Medulla oblongata (tissue), 1 donor: Measurements from ENCODE around the gene SDR9C7.
"Not testable (repeated sequence)": the region's sequence is repeated elsewhere in the genome, so short reads cannot be mapped to it uniquely, and the experiment has no call there.

Source experiments
- DNase-seq: peaks from one replicate; pipeline ENCODE4 v3.0.0-alpha.2; 2015; ENCODE audit errors: extremely low spot score

Gene SDR9C7

DNA sequence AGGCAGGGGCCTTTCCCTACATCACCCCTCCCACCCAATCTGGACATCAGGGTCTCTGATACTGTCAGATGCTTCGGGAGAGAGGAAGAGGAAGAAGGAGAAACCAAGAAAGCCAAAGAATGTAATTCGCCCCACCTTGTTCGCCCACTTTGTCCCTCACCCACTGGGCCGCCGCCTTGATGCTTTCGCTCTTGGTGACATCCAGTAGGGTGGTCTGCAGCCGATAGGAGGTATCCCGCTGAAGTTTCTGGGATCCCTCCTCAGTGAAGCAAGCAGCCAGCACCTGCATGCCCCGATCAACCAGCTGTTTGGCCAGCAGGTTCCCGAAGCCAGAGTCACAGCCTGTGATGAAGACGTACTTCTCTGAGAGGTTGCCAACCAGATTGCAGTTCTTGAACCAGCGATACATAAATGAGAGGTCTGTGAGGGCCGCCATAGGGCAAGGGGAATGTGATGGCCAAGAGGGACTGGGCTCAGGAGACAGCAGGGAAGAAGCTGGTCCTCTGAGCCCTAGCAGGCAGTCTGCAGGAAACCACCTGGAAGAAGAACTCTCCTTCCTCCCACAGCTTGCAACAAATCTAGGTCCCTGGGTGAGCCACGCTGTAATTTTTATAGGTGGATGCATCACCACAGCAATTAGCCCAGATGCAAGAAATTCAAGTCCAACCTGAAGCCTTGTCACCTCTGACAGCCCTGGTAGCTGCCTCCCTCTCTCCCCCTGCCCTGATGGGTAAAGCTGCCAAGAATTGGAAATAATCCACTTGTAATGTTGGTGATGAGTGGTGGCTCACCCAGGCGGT lies at the start of gene SDR9C7:
TSS of gene SDR9C7 (minus strand) at position 583 of the 800 bp plus-strand sequence. CDS start at position 436, 147 bp downstream.
- no peak for DNase-seq

DNA sequence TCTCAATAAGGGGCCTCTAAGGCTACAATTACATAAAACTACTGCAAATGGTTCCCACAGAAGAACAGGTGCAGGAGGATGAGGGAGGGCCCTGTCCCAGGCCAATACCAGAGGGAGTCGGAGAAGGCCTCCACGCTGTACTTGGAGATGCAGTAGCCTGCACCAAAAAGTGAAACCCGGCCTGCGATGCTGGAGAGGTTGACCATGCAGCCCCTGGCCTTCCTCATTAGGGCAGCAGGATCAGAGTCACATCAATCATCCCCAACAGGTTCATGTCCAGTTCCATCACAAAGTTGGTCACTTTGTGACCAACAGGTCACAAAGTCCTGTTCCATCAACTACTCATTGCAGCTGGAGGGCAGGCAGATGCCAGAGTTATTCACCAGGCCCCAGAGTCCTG lies 49.2 kb upstream of the SDR9C7 start:
- no peak for DNase-seq

- not testable (repeated sequence) for DNase-seq
These were observed 48.5 kb upstream of the SDR9C7 start for GRCh38 chr12:56982578-56983236.

DNA sequence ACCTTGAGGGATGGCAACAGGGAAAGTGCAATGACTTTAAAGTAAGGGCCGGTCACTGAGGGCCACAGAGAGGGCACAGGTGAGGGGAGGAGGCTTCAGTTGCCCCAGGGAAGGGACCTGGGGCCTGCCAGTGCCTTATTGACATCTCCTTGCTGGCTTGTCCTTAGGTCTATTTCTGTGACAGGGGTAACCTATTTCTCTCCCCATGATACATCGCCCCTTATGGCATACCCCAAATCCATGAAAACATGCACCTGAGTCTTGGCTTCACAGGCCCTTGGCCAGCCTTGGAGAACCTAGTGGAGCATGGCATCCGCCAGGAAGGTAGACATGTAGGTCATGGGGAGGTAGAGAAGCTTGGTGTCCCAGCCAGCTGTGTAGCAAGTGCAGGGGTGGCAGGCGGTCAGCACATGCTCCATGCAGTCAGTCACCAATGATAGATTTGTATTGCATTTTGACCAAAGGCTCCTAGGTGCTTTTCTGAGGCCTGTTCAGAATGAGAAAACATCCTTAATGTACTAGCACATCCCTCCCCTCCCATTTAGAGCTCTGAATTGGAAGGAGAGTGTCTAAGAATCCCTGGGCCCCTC lies 46.8 kb upstream of the SDR9C7 start:
- no peak for DNase-seq

DNA sequence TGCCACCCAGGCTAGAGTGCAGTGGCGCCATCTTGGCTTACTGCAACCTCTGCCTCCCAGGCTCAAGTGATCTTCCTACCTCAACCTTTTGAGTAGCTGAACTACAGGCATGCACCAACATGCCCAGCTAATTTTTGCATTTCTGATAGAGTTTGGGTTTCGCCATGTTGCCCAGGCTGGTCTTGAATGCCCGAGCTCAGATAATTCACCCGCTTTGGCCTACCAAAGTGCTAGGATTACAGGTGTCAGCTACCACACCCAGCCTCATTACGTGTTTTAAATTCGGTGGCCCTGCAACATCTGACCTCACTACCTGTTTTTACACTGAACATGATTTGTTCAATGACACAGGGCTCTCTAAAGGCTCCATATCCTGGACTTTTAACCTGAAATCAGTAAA lies 46.1 kb upstream of the SDR9C7 start:
- no peak for DNase-seq

GRCh38 chr12:56979628-56980027 lies 45.4 kb upstream of the SDR9C7 start:
- no peak for DNase-seq

GRCh38 chr12:56978397-56979138 lies 44.4 kb upstream of the SDR9C7 start:
- no peak for DNase-seq

DNA sequence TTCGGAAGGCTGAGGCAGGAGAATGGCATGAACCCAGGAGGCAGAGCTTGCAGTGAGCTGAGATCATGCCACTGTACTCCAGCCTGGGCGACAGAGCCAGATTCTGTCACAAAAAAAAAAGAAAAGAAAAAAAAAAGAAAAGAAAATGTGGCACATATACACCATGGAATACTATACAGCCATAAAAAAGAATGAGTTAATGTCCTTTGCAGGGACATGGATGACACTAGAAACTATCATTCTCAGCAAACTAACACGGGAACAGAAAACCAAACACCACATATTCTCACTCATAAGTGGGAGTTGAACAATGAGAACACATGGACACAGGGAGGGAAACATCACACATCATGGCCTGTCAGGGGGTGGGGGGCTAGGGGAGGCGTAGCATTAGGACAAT lies 43.2 kb upstream of the SDR9C7 start:
- not testable (repeated sequence) for DNase-seq

DNA sequence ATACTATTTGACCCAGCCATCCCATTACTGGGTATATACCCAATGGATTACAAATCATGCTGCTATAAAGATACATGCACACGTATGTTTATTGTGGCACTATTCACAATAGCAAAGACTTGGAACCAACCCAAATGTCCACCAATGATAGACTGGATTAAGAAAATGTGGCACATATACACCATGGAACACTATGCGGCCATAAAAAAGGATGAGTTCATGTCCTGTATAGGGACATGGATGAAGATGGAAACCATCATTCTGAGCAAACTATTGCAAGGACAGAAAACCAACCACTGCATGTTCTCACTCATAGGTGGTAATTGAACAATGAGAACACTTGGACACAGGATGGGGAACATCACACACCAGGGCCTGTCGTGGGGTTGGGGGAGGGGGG lies 40.0 kb upstream of the SDR9C7 start:
- not testable (repeated sequence) for DNase-seq

- not testable (repeated sequence) for DNase-seq
These were observed 34.7 kb upstream of the SDR9C7 start for GRCh38 chr12:56968910-56969309.

- not testable (repeated sequence) for DNase-seq
These were observed 31.9 kb upstream of the SDR9C7 start for GRCh38 chr12:56965997-56966642.

DNA sequence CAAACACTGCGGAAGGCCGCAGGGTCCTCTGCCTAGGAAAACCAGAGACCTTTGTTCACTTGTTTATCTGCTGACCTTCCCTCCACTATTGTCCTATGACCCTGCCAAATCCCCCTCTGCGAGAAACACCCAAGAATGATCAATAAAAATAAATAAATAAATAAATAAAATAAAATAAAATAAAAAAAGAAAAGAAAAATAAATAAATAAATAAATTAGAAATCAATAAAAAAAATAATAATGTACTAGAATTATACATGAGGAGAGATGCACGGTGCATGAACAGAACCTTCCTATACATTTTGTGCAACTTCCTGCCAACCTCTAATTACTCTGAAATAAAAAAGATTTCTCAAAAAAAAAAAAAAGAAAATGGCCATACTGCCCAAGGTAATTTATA lies 30.9 kb upstream of the SDR9C7 start:
- not testable (repeated sequence) for DNase-seq

DNA sequence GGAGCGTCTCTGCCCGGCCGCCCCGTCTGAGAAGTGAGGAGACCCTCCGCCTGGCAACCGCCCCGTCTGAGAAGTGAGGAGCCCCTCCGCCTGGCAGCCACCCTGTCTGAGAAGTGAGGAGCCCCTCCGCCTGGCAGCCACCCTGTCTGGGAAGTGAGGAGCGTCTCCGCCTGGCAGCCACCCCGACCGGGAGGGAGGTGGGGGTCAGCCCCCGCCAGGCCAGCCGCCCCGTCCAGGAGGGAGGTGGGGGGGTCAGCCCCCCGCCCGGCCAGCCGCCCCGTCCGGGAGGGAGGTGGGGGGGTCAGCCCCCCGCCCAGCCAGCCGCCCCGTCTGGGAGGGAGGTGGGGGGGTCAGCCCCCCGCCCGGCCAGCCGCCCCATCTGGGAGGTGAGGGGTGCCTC lies 29.3 kb upstream of the SDR9C7 start:
- DNase-seq, result not testable (repeated sequence)

GRCh38 chr12:56962247-56962646 lies 28.0 kb upstream of the SDR9C7 start:
- DNase-seq, result not testable (repeated sequence)

GRCh38 chr12:56958422-56958821 lies 24.2 kb upstream of the SDR9C7 start:
- DNase-seq, result no peak

DNA sequence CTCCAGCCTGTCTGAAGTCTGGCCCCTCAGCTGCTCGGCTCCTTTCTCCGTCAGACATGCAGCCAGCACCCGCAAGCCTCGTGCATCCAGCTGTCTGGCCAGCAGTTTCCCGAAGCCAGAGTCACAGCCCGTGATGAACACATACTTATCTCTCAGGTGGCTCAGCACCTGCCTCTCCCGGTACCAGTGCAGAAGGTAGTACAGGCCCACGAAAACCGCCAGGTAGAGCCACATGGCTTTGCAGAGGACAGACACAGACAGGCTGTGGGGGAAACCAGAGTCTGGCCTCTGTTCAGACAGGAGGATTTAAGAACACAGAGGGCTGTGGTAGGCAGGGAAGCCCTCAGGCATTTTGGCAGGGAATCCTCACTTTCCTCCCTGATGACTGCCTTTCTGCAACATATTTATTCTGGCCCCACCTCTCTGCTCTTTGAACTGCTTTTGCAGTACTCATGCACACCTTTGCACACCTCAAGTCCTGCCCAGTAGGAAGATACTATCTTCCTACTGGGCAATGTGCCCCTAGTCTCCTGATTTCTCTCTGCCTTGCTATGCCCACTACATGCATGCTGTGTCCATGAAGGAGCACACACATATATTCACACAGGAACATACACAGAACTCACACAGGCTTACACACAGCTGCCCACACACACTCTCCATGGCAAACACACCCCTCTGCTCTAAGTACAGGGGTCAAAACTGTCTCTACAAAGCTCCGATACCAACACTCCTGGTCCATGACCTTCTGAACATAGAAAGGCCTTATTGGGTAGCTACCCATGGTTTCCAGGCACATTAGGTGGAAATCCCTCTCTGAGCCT lies 23.2 kb upstream of the SDR9C7 start, which contains the start of gene RDH16:
TSS of gene RDH16 (minus strand) at position 380 of the 824 bp plus-strand sequence. CDS start at position 234, 146 bp downstream.
- DNase-seq, result no peak

DNA sequence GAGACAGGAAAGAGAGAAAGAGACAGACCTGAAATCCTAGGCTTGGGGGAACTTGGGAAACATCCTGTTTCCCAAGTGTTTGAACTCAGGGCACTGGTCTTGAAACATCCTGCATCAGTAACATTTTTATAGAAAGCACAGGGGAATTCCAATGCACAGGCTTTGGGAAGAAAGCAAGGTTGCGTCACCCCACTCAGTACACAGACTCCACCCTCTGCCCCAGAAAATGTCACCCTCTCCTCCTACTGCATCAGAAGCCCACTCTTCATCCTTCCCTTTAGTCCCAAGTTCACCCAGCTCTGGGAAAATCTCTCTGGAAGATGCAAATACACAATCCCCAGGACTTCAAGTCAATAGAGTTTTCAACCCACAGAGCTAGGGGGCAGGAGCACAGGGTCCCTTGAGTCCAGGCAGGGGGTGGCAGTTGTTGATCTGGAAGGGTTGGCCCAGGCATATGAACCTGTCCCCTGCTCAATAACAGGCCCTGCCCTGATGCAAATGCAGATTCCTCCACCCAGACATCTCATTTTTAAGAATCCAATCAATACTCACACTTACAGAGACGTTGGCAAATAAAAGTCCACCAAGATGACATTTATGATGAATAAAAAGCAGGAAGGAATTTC lies 21.5 kb upstream of the SDR9C7 start:
- DNase-seq, result no peak

DNA sequence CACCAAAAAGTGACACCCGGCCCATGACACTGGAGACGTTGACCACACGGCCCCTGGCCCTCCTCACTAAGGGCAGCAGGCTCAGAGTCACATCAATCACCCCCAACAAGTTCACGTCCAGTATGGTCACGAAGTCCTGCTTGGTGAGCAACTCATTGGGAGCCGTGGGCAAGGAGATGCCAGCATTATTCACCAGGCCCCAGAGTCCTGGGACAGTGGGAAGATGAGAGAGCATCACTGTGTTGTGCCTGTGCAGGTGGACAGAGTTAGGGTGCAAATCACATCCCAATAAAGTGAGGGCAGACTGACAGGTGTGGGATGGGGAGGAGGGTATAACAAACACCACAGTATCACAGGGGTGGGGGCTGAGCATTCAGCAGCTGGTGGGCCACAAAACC lies 20.7 kb upstream of the SDR9C7 start:
- no peak for DNase-seq

DNA sequence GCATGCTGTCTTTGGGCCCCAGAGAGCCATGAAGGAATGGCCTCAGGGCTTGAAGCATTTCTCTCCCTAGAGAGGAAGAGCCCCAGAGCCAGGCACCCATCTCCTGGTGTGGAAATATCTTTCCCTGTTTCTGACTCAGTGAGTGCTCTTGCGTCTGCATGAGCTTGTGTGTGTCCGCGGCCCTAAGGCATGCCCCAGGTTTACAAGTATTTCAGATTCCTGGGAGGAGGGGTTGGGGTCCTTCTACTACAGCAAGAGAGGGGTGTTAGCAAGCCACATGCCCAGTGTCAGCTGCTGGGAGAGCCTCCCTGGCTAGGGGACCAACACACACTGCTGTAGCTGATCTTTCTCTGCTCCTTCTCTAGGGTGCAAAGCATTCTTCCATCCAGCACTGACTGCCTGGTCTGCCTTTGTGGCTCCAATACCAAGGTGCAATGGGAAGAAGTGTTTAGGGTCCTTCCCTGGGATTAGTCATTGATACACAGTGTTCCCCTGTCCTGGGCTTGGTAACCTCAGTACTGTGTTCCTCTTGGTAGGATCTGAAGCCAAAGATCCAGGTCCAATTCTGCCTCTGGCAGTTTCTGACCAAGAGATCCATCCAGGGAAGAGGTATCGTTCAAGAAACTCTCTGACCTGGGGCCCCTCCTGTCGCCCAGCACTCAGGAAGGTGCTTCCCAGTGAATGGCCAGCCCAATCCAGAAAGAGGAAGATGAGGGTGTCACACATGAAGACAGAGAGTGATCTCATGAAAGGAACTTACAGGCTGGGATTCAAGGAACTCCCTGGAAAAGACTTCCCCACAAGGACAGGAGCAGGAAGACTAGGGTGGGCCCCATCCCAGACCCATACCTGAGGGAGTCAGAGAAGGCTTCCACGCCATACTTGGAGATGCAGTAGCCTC lies 20.1 kb upstream of the SDR9C7 start:
- DNase-seq, result no peak
